T-helper 1 cell treated with Interleukin-12 subunit alpha and Interleukin-12 subunit beta and Interleukin-4 antibody, amounts not matched to agents 30 μg/mL and 1 μg/mL, for 36 hours (primary cell): ENCODE results near the gene RBL2.
"Not testable (repeated sequence)": the region's sequence is repeated elsewhere in the genome, so short reads cannot be mapped to it uniquely, and the experiment has no call there.

Experiments used
- H3K27ac Mint-ChIP-seq: one replicate; pipeline ENCODE4 v1.8.0; 2021; ENCODE audit warnings: mild to moderate bottlenecking, mixed read lengths
- H3K27me3 Mint-ChIP-seq: one replicate; pipeline ENCODE4 v1.8.0; 2021; ENCODE audit warnings: low read depth, mixed read lengths
- H3K36me3 Mint-ChIP-seq: one replicate; pipeline ENCODE4 v1.8.0; 2021; ENCODE audit warnings: low read depth, mixed read lengths
- H3K4me1 Mint-ChIP-seq: one replicate; pipeline ENCODE4 v1.8.0; 2021; ENCODE audit warnings: low read depth, mixed read lengths
- H3K4me3 Mint-ChIP-seq: one replicate; pipeline ENCODE4 v1.8.0; 2021; ENCODE audit warnings: mild to moderate bottlenecking, moderate library complexity, mixed read lengths
- H3K9me3 Mint-ChIP-seq: one replicate; pipeline ENCODE4 v1.8.0; 2021; ENCODE audit warnings: mixed read lengths

The RBL2 gene

GRCh38 chr16:53507464-53508179 lies 73.4 kb downstream of the RBL2 start:
- Mint-ChIP-seq H3K27me3 (no peaks in the 10 kb centered on the region), H3K36me3 (peaks cover 3% of the 10 kb centered on the region), H3K27ac (no peak overlapping the region), H3K9me3 (no peaks in the 10 kb centered on the region), H3K4me1 (peaks cover 38% of the 10 kb centered on the region), H3K4me3 (no peak overlapping the region)

GRCh38 chr16:53509906-53510703 lies 75.8 kb downstream of the RBL2 start:
- Mint-ChIP-seq H3K9me3 (peaks cover 4% of the 10 kb centered on the region), H3K27ac (no peak overlapping the region), H3K36me3 (peaks cover 10% of the 10 kb centered on the region), H3K27me3 (no peaks in the 10 kb centered on the region), H3K4me1 (peaks cover 32% of the 10 kb centered on the region), H3K4me3 (no peak overlapping the region)

GRCh38 chr16:53510704-53511070 lies 76.4 kb downstream of the RBL2 start:
- Mint-ChIP-seq H3K27me3 (no peaks in the 10 kb centered on the region), H3K4me3 (no peak overlapping the region), H3K4me1 (peaks cover 32% of the 10 kb centered on the region), H3K36me3 (peaks cover 8% of the 10 kb centered on the region), H3K9me3 (peaks cover 4% of the 10 kb centered on the region), H3K27ac (peak overlapping the region; percentile 43)

GRCh38 chr16:53511084-53511402 lies 76.8 kb downstream of the RBL2 start:
- peaks cover 11% of the 10 kb centered on the region for H3K36me3 Mint-ChIP-seq
- peak overlapping the region; percentile 43 for H3K27ac Mint-ChIP-seq
- no peaks in the 10 kb centered on the region for H3K27me3 Mint-ChIP-seq
- H3K4me3 Mint-ChIP-seq, result no peak overlapping the region
- H3K4me1 Mint-ChIP-seq, result peaks cover 36% of the 10 kb centered on the region
- peaks cover 4% of the 10 kb centered on the region for H3K9me3 Mint-ChIP-seq

- Mint-ChIP-seq H3K9me3 (peaks cover 4% of the 10 kb centered on the region), H3K4me1 (peaks cover 36% of the 10 kb centered on the region), H3K27me3 (no peaks in the 10 kb centered on the region), H3K36me3 (peaks cover 12% of the 10 kb centered on the region), H3K4me3 (no peak overlapping the region), H3K27ac (no peak overlapping the region)
Measured at GRCh38 chr16:53511403-53512280, 77.4 kb downstream of the RBL2 start.

- not testable (repeated sequence) for H3K9me3 Mint-ChIP-seq, H3K27ac Mint-ChIP-seq, H3K27me3 Mint-ChIP-seq, H3K4me3 Mint-ChIP-seq
- peaks cover 42% of the 10 kb centered on the region for H3K4me1 Mint-ChIP-seq
- H3K36me3 Mint-ChIP-seq, result peaks cover 12% of the 10 kb centered on the region
Measured at GRCh38 chr16:53512795-53513194, 78.5 kb downstream of the RBL2 start.

- Mint-ChIP-seq H3K4me3 (no peak overlapping the region), H3K9me3 (peaks cover 4% of the 10 kb centered on the region), H3K27ac (no peak overlapping the region), H3K36me3 (peaks cover 16% of the 10 kb centered on the region), H3K4me1 (peaks cover 58% of the 10 kb centered on the region), H3K27me3 (no peaks in the 10 kb centered on the region)
Measured at GRCh38 chr16:53515259-53515658, 81.0 kb downstream of the RBL2 start.

GRCh38 chr16:53515811-53516210 lies 81.5 kb downstream of the RBL2 start:
- Mint-ChIP-seq H3K4me1 (peaks cover 56% of the 10 kb centered on the region), H3K9me3 (peaks cover 4% of the 10 kb centered on the region), H3K27me3 (no peaks in the 10 kb centered on the region), H3K4me3 (no peak overlapping the region), H3K27ac (no peak overlapping the region), H3K36me3 (peaks cover 16% of the 10 kb centered on the region)

GRCh38 chr16:53517851-53518250 lies 83.6 kb downstream of the RBL2 start:
- H3K9me3 Mint-ChIP-seq, result peaks cover 4% of the 10 kb centered on the region
- peaks cover 16% of the 10 kb centered on the region for H3K36me3 Mint-ChIP-seq
- no peaks in the 10 kb centered on the region for H3K27me3 Mint-ChIP-seq
- peaks cover 43% of the 10 kb centered on the region for H3K4me1 Mint-ChIP-seq
- H3K4me3 Mint-ChIP-seq, result peak overlapping the region; percentile 68
- peak overlapping the region; percentile 86 for H3K27ac Mint-ChIP-seq

- Mint-ChIP-seq H3K4me1 (peaks cover 44% of the 10 kb centered on the region), H3K27ac (peak overlapping the region; percentile 86), H3K4me3 (peak overlapping the region; percentile 72), H3K36me3 (peaks cover 16% of the 10 kb centered on the region), H3K27me3 (no peaks in the 10 kb centered on the region), H3K9me3 (peaks cover 4% of the 10 kb centered on the region)
Measured at GRCh38 chr16:53518550-53519416, 84.5 kb downstream of the RBL2 start.

- Mint-ChIP-seq H3K4me1 (peaks cover 45% of the 10 kb centered on the region), H3K27ac (peak overlapping the region; percentile 86), H3K27me3 (no peaks in the 10 kb centered on the region), H3K4me3 (peak overlapping the region; percentile 72), H3K36me3 (peaks cover 11% of the 10 kb centered on the region), H3K9me3 (no peaks in the 10 kb centered on the region)
Measured at GRCh38 chr16:53519417-53520091, 85.3 kb downstream of the RBL2 start.

GRCh38 chr16:53523126-53523804 lies 89.0 kb downstream of the RBL2 start:
- peaks cover 28% of the 10 kb centered on the region for H3K4me1 Mint-ChIP-seq
- no peak overlapping the region for H3K27ac Mint-ChIP-seq

GRCh38 chr16:53523971-53524548 lies 89.8 kb downstream of the RBL2 start:
- no peak overlapping the region for H3K27ac Mint-ChIP-seq
- H3K4me1 Mint-ChIP-seq, result peaks cover 20% of the 10 kb centered on the region
- no peak overlapping the region for H3K4me3 Mint-ChIP-seq
- H3K9me3 Mint-ChIP-seq, result no peaks in the 10 kb centered on the region
- peaks cover 3% of the 10 kb centered on the region for H3K36me3 Mint-ChIP-seq
- no peaks in the 10 kb centered on the region for H3K27me3 Mint-ChIP-seq

More at GRCh38 chr16:53523126-53523804, 89.0 kb downstream of the RBL2 start:
- no peak overlapping the region for H3K4me3 Mint-ChIP-seq
- peaks cover 5% of the 10 kb centered on the region for H3K36me3 Mint-ChIP-seq
- no peaks in the 10 kb centered on the region for H3K27me3 Mint-ChIP-seq
- no peaks in the 10 kb centered on the region for H3K9me3 Mint-ChIP-seq
